Measurements from ENCODE around the gene SLC43A3.
A peak's percentile ranks its signal among the peaks of the same experiment; 100 is the strongest.
"Not testable (repeated sequence)": the region's sequence is repeated elsewhere in the genome, so short reads cannot be mapped to it uniquely, and the experiment has no call there.

The SLC43A3 gene

GRCh38 chr11:57377107-57377506 lies 49.8 kb downstream of the SLC43A3 start:
- no peak for DNase-seq

DNA sequence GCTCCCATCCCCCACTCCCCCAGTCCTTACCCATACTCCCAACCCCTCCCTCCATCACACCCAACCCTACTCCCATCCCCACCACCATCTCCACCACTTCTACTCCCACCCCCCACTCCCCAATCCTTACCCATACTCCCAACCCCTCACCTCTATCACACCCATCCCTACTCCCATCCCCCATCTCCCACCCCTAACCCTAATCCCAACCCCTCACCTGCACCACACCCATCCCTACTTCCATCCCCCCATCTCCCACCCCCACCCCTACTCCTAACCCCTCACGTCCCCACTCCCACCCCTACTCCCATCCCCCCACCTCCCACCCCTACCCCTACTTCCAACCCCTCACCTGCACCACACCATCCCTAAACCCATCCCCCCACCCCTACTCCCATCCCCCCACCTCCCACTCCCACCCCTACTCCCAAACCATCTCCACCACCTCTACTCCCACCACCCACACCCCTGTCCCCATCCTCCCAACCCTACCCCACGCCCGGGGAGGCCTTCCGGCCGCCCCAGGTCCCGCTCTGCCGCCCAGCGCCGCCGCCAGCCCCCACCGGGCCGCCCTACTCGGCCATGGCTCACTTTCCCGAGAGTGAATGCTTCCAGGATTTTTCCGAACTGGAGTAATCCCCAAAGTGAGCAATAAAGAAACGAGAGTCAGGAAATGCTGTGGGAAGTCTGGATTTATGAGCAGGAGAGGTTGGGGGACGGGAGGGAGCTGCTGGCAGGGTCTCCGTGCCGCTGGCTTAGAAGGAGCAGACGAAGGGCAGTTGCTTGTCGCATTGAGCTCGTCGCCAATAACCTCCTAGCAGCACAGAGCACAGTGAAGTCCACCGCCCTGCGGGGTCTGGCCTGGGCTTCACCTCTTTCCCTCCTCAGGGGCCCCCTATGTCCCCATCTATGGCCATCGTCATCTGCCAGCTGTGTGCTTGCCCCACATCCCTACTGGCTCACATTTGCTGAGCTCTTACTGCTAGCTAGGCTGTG lies 50.5 kb downstream of the SLC43A3 start:
- no peak for DNase-seq

DNA sequence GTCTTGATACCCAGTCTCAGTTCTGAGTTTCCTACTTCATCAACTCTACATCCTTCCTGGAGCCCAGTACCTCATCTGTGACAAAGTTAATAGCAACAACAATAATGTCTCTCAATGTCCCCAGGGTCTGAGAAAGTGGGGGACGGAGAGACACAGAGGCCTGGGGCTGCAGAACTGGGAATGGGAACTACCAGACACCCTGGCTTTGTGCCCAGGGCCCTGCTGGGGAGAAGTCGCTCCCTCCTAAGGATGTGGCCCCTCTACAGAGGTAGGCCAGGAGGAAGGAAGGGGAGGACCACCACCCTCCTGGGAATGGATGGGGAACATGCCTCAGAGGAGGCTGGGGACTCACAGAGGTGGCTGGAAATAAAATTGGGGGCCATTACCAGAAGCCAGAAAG lies 51.4 kb downstream of the SLC43A3 start:
- DNase-seq = no peak

- no peak for DNase-seq
Observed at GRCh38 chr11:57374966-57375365, 52.0 kb downstream of the SLC43A3 start.

DNA sequence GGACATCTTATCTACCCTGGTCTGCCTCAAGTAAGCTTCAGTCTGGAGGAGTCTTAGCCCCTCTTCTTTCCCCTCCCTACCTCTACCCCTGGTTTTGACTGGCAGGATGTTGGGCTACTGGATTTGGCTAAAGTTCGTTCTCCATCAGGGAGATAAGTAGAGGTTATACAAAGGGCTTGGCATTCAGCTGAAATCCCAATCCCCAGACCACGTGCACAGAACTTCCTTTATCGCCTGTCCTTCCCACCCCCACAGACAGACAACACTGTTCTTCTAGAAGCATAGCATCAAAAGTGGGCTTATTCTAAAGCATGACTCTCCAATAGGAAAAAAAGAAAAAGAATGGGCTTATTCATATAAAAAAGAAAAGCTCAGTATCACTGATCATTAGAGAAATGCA lies 53.8 kb downstream of the SLC43A3 start:
- DNase-seq = peak; percentile 14

- no peak for DNase-seq
Observed at GRCh38 chr11:57370941-57371340, 56.0 kb downstream of the SLC43A3 start.

GRCh38 chr11:57370251-57370650 lies 56.7 kb downstream of the SLC43A3 start:
- DNase-seq = no peak

GRCh38 chr11:57368845-57369232 lies 58.1 kb downstream of the SLC43A3 start:
- no peak for DNase-seq

DNA sequence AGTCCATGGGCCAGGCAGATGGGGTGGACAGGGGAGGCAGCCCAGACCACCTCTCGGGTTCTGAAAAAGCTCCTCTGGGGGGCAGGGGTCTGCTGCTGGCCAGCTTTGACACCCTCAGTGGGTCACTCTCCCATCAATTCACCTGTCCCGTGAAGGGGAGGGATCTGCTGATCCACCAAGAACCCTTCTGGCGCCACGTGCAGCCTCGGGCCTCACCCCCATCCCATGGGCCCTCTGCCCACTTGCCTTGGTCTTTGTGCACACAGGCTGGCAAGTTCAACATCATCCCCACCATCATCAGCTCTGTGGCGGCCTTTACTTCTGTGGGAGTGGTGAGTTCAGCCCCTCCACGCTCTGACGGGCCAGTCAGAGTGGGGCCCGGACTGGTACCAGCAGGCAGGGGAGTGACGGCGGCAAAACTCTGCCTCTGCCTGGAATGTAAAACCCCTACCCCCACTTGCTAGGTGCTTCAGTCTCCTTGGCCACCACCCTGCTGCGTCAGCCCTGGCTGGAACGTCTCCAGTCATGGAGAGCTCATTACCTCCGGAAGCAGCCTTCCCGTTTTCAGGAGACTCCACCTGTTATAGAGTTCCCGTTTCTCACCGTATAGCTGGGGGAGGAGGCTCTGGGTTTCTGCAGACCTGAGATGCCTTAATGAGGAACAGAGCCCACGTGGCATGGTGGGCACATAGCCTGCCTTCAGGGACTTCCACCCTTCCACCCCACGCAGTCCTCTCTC lies 58.6 kb downstream of the SLC43A3 start:
- DNase-seq = no peak

DNA sequence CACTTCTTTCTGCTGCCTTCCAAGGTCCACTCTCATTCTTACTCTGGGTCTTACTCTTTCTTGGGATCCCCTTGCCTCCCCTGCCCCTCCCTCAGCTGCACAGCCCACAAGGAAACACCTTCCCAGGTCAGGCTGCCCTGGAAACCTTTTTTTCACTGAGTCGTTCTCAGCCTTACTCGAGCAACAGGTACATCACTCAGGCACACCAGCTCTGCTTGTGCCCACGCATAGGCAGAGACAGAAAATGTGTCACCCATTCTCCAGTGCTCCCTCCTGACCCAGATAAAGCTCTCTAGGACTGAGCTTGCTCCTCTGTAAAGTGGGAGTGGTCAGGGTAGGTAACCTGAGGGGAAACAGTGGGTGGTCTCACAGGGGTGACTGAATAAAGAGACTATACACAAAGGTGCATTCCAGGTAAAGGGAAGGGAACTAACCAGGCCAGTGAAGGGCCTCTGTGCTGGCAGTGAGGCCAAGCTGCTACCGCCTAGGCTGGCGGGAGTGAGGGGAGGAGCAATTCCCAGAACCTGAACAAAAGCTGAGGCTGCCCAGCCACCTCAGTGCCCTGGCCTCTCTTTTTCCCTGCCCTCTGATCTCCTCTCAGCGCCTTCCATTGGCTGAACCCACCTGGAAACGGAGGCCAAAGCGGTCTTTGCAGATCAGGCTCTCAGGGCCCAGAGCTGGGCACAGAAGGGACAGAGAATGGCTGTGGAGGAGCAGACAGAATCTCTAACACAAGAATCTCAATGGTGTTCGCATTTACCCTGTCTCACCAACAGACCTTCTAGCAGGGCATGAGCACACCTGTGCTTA lies 61.9 kb downstream of the SLC43A3 start:
- DNase-seq = no peak

DNA sequence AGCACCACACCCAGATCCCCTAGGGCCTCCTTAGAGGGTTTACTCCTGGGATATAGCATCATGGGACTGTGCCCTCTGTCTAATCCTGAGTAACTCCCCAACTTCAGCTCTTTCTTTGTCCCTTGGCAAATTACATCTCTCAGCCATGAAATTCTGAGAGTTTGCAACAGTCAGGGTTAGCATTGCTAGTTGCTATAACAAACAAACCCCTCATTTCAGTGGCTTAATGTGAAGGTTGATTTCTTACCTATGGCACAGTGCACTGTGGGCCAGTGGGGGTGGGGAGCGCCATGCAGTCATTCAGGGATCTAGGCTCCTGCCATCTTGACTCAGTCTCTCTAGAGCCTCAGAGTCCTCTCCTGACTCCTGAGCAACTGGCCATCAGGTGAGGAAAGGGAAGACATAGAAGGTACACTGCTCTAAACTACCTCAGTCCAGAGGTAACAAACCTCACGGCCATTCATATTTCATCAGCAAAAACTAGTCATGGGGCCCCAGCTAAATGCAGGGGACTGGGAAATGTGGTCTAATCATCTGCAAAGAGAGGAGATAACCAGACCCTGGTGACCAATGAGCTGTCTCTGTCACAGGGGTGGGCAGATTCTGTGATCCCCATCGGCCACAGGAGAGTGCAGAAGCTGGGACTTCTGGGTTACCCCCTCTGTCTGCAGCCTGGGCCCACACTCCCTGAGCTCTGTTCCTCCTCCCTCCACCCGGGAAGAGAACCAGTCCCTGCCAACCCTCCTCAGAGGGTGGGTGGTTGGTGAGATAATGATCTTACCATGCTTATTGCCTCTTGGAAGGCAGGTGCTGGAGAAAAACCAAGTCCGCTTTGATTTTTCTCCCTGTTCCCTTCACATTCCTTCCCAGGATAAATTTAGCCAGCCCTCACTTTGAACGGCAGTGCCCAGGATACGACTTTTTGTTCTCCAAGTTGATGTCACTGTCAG lies 63.5 kb downstream of the SLC43A3 start:
- DNase-seq = peak; percentile 43

GRCh38 chr11:57361926-57362325 lies 65.0 kb downstream of the SLC43A3 start:
- DNase-seq = no peak

DNA sequence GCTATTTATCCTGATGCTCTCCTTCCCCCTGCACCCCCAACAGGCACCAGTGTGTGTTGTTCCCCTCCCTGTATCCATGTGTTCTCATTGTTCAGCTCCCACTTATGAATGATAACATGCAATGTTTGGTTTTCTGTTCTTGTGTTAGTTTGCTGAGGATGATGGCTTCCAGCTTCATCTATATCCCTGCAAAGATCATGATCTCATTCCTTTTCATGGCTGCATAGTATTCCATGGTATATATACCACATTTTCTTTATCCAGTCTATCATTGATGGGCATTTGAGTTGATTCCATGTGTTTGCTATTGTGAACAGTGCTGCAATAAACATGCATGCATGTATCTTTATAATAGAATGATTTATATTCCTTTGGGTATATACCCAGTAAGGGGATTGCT lies 65.5 kb downstream of the SLC43A3 start:
- not testable (repeated sequence) for DNase-seq

DNA sequence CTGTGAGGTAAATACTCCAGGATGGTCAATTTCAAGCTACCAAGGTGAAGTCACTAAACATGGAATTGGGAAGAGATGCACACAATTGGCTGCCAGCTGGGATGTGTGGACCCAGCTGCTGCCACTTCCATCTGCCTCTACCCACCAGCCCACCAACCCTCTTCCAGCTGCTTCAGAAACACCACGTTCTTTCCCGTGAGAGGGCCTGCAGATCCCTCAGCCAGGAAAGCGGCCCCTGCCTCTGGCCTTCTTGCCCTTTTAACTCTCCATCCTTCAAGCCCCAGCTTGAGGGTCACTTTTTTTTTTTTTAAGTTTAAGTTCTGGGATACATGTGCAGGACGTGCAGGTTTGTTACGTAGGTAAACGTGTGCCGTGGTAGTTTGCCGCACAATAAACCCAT lies 65.9 kb downstream of the SLC43A3 start:
- DNase-seq = no peak

DNA sequence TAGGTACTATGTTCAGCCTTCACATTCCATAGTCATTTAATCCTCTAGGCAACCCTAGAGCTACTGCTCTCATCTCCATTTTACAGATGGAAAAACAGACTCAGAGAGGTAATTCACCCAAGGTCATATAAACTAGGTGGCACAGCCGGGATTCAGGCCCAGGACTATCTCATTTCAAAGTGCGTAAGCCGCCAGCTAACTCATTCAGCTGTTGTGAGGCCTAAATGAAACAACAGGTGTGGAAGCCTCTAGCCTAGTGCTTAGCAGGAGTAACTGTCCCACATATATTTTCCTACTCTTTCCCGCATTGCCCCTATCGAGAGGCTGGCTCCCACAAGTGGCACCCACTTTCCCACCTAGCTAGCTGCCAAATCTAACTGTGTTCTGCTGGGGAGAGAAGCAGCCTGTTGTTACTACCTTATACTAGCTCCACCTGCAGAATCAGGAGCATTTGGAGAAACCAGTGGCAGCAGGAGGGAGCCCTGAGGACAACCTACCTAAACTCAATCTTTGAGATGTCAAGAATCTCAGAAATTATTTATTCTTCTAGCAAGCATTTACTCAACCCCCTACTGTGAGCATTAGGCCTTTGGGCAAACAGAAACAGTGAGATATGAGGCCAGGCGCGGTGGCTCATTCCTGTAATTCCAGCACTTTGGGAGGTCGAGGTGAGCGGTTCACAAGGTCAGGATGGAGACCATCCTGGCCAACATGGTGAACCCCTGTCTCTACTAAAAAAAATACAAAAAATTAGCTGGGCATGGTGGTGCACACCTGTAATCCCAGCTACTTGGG lies 66.8 kb downstream of the SLC43A3 start:
- no peak for DNase-seq

- DNase-seq = no peak
Observed at GRCh38 chr11:57359396-57359795, 67.5 kb downstream of the SLC43A3 start.

- DNase-seq = no peak
Observed at GRCh38 chr11:57358991-57359390, 67.9 kb downstream of the SLC43A3 start.

DNA sequence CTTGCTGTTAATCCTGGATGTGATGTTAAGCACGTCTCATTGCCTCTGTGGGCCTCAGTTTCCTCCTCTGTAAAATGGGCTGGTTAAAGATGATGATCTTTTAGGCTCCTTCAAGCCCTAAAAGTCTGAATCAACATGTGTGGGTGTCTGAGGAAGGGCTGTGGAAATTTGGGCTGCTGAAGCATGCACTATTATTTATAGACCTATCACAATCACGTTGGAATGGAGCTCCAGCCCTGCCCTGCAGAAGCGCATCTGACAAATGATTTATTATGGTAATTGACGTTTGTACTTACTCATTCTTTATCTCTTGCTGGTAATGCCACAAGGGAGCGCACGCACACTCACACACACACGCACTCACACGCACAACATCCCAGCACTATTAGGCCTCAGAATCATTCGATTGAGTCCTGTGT lies 68.4 kb downstream of the SLC43A3 start:
- peak; percentile 72 for DNase-seq

- DNase-seq = peak; percentile 57
Observed at GRCh38 chr11:57357856-57358255, 69.1 kb downstream of the SLC43A3 start.

- no peak for DNase-seq
Observed at GRCh38 chr11:57357310-57357709, 69.6 kb downstream of the SLC43A3 start.

All from OCI-M1 (cell line).